Left renal pelvis (tissue), 4 donors: ENCODE measurements around the gene PNKD. TPM values are rescaled to one million over a fixed set of nuclear protein-coding genes. Genes with fewer than 3 reads are reported as not detected.

Experiments
- DNase-seq, 4 donors: peaks; one replicate each; pipeline ENCODE4 v3.0.0-alpha.2; 2013; ENCODE audit warnings: low read depth in 4 of 4, low spot score in 3 of 4
- polyA plus RNA-seq, 4 donors: library from polyadenylated mRNA; unstranded; fragments of 120-200 nt; gene quantifications; one replicate each; pipeline ENCODE4 v1.2.1, GENCODE V29; 2013; ENCODE audit not compliant: insufficient read length in 4 of 4

Gene PNKD
- polyA plus RNA-seq, 4 donors, result 46.5 to 127 (median 96.1) TPM

- no peak for DNase-seq
These were observed 124.2 kb downstream of the PNKD start for GRCh38 chr2:218394298-218395089.

- no peak for DNase-seq
These were observed 124.7 kb downstream of the PNKD start for GRCh38 chr2:218395090-218395444.

- no peak for DNase-seq
These were observed 125.1 kb downstream of the PNKD start for GRCh38 chr2:218395456-218395825.

- peak; percentile 94 to 96 (median 94) for DNase-seq
These were observed 125.7 kb downstream of the PNKD start for GRCh38 chr2:218395826-218396687.

Other genes starting within 250 kb of the PNKD start
- gene RUFY4, start 201.3 kb upstream of the PNKD start, polyA plus RNA-seq, result under 1 TPM in 3 of 4 donors, not detected in 1; 0.11 to 0.50 (median 0.37) TPM
- 1 to 10 TPM in 1 of 4 donors, under 1 TPM in 3; 0.06 to 1.3 (median 0.41) TPM for gene CXCR2, start 144.5 kb upstream of the PNKD start, polyA plus RNA-seq
- under 1 TPM in 1 of 4 donors, not detected in 3; 0.55 TPM for gene CXCR1, start 103.6 kb upstream of the PNKD start, polyA plus RNA-seq
- 100 to 1,000 TPM; 216 to 275 (median 255) TPM for gene ARPC2, start 53.3 kb upstream of the PNKD start, polyA plus RNA-seq
- 1 to 10 TPM; 1.6 to 2.8 (median 1.9) TPM for gene GPBAR1, start 9.5 kb upstream of the PNKD start, polyA plus RNA-seq
- gene AAMP, start 382 bp upstream of the PNKD start, polyA plus RNA-seq, result 100 to 1,000 TPM in 3 of 4 donors, 10 to 100 TPM in 1; 75.6 to 140 (median 117) TPM
- gene TMBIM1, start 22.0 kb downstream of the PNKD start, polyA plus RNA-seq, result 10 to 100 TPM; 72.2 to 94.0 (median 86.5) TPM
- 1 to 10 TPM in 3 of 4 donors, under 1 TPM in 1; 0.19 to 6.5 (median 4.9) TPM for gene CATIP, start 86.3 kb downstream of the PNKD start, polyA plus RNA-seq
- gene SLC11A1, start 111.8 kb downstream of the PNKD start, polyA plus RNA-seq, result 1 to 10 TPM in 2 of 4 donors, under 1 TPM in 2; 0.57 to 1.5 (median 1.0) TPM
- 100 to 1,000 TPM; 131 to 162 (median 132) TPM for gene CTDSP1, start 129.3 kb downstream of the PNKD start, polyA plus RNA-seq
- gene VIL1, start 148.6 kb downstream of the PNKD start, polyA plus RNA-seq, result 10 to 100 TPM in 3 of 4 donors, under 1 TPM in 1; 0.75 to 28.8 (median 19.5) TPM